Left renal pelvis (tissue), 4 donors: Measurements from ENCODE around the gene RBPMS2. TPM values are rescaled to one million over a fixed set of nuclear protein-coding genes. Genes with fewer than 3 reads are reported as not detected.
"Not testable (repeated sequence)": the region's sequence is repeated elsewhere in the genome, so short reads cannot be mapped to it uniquely, and the experiment has no call there.

Experiments used
- DNase-seq, 4 donors: peaks; one replicate each; pipeline ENCODE4 v3.0.0-alpha.2; 2013; ENCODE audit warnings: low read depth in 4 of 4, low spot score in 3 of 4
- polyA plus RNA-seq, 4 donors: library from polyadenylated mRNA; unstranded; fragments of 120-200 nt; gene quantifications; one replicate each; pipeline ENCODE4 v1.2.1, GENCODE V29; 2013; ENCODE audit not compliant: insufficient read length in 4 of 4

Gene RBPMS2
- polyA plus RNA-seq, 4 donors: 10.0 to 15.3 (median 11.5) TPM

DNA sequence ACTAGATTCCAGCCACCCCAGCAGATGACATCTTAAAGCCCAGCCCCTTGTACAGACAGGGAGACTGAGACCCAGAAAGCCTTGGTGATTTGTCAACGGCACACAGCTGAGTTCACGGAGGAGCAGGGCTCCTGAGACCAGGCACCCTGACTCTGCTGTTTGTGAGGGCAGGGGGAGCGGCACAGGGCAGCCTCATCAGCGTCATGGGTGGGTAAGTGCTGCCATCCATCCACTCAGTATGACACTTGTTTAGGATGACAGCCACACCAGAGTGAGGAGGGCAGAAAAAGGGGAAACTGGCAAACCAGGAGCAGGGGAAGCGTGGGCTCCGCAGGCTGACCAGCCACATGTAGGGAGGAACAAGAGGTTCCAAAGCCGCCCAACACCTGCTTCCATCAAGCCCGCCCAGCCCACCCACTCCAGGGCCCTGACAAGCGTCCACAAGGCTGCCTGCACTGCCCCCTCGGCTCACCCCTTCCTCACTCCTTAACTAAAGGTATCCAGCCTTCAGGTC, 19.9 kb downstream of the RBPMS2 start:
- no peak for DNase-seq

GRCh38 chr15:64754663-64755426, 20.5 kb downstream of the RBPMS2 start:
- no peak for DNase-seq

GRCh38 chr15:64753480-64754185, 21.8 kb downstream of the RBPMS2 start:
- no peak for DNase-seq

- no peak for DNase-seq
These were observed 23.9 kb downstream of the RBPMS2 start for GRCh38 chr15:64751464-64751863.

- no peak for DNase-seq
These were observed 25.3 kb downstream of the RBPMS2 start for GRCh38 chr15:64749999-64750657.

- DNase-seq: no peak
These were observed 26.2 kb downstream of the RBPMS2 start for GRCh38 chr15:64749167-64749566.

DNA sequence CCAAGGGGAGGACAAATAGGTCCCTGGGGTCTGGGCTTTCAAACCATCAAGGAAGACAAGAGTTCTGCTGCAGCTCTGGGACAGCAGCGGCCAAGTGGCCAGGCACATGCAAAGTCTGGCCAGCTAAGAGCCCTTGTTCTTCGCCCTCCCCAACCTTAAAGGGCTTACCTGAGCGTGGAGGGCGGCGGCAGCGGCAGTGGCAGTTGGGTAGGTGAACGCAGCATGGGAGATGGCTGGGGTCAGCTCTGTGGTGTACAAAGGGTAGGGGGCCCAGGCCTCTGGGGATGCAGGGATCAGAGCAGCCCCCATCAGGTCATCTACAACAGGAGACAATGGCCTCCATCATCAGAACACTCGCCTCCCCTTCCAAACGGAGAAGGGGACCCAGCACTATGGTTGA, 27.1 kb downstream of the RBPMS2 start:
- no peak for DNase-seq

GRCh38 chr15:64747578-64747977, 27.8 kb downstream of the RBPMS2 start:
- no peak for DNase-seq

DNA sequence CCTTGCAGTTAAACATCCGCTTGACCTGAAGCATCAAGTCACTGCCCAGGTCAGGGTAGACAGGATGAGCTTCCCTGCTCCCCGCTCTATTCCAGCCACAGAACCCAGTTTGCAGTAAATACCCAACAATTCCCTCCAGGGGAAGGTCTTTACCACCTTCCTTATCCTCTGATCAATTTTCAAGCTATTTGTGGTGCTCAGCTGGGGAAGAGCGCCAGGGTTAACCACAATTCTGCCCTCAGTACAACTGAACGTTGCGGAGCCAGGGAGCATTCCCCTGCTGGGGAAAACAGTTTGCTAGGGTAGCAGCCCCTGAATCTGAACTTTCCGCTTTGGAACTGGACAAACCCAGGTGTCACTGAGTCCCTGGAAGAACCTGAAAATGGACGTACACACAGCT, 28.5 kb downstream of the RBPMS2 start:
- DNase-seq: no peak

- DNase-seq: no peak
These were observed 29.0 kb downstream of the RBPMS2 start for GRCh38 chr15:64746356-64746755.

DNA sequence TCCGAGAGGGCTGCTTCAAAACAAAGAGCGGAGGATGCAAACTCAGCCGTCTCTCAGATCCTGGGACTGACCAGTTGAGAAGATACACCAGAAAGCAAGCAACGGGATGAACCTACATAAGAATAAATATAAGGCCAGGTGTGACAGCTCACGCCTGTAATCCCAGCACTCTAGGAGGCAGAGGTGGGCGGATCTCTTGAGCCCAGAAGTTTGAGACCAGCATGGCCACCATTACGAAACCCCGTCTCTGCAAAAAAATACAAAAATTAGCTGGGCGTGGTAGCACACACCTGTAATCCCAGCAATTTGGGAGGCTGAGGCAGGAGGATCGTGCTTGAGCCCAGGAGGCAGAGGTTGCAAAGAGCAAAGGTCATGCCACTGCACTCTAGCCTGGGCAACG, 31.7 kb downstream of the RBPMS2 start:
- DNase-seq: no peak

GRCh38 chr15:64742921-64743320, 32.5 kb downstream of the RBPMS2 start:
- no peak for DNase-seq

DNA sequence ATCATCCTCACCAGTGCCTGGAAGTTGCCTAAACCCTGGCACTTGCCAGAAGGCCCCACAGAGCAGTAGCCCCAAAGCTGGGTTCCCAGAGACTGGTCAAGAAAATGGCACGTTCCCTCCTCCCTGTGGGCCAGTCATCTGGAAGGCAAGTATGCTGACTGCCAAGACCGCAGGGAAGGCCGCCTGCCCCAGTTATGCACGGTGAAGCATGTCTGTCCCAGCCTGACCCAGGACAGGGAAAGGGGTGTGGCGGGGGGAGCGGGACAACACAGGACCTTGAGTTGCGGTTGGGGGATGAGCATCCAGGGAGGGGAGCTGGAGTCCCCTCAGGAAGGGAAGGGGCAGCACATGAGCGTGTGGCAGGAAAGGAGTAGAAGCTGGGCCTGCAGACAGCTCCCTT, 33.0 kb downstream of the RBPMS2 start:
- DNase-seq: no peak

DNA sequence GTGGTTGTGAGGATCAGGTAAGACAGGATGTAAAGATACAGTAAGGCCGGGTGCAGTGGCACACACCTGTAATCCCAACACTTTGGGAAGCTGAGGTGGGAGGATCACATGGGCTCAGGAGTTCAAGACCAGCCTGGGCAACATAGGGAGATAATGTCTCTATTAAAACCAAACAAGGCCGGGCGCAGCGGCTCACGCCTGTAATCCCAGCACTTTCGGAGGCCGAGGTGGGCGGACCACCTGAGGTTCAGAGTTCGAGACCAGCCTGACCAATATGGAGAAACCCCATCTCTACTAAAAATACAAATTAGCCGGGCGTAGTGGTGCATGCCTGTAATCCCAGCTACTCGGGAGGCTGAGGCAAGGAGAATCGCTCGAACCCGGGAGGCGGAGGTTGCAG, 33.7 kb downstream of the RBPMS2 start:
- not testable (repeated sequence) for DNase-seq

GRCh38 chr15:64740311-64741170, 34.8 kb downstream of the RBPMS2 start:
- no peak for DNase-seq

GRCh38 chr15:64739577-64740143, 35.7 kb downstream of the RBPMS2 start:
- DNase-seq: no peak

DNA sequence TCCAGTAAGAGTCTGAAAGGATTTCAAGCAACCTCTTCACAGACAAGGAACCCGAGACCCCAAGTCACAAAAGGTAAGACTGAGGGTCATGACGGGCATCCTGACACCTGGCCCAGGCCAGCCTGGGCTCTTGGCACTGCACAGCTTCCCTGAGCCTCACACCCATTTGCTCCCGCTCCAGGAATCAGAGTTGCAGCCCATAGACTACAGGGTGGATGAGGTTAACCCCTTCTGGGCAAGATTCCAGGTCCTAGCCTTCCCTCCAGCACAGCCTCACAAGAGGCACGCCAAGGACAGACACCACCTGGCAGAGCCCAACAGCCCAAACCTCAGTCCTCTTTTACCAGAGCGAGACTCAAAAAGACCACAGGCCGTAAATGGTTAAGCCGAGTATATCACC, 36.2 kb downstream of the RBPMS2 start:
- DNase-seq: no peak

- no peak for DNase-seq
These were observed 36.9 kb downstream of the RBPMS2 start for GRCh38 chr15:64738226-64739095.

- no peak for DNase-seq
These were observed 43.1 kb downstream of the RBPMS2 start for GRCh38 chr15:64732156-64732860.
